Daoy (cell line): ENCODE results near the gene SPACA4. TPM values are rescaled to one million over a fixed set of nuclear protein-coding genes. Genes with fewer than 3 reads are reported as not detected.
A peak's percentile ranks its signal among the peaks of the same experiment; 100 is the strongest.

Experiments used
- DNase-seq: peaks from one replicate; pipeline ENCODE4 v3.0.0-alpha.2; 2015; ENCODE audit warnings: low read depth
- total RNA-seq: library from RNA; depleted of rRNA; stranded (reverse); fragments of >200 nt; shearing (Covaris generic); gene quantifications from 2 replicates; pipeline ENCODE4 v1.2.3, GENCODE V29; 2014

SPACA4 gene
- total RNA-seq, 1 experiment from 2014 or later = not detected

DNA sequence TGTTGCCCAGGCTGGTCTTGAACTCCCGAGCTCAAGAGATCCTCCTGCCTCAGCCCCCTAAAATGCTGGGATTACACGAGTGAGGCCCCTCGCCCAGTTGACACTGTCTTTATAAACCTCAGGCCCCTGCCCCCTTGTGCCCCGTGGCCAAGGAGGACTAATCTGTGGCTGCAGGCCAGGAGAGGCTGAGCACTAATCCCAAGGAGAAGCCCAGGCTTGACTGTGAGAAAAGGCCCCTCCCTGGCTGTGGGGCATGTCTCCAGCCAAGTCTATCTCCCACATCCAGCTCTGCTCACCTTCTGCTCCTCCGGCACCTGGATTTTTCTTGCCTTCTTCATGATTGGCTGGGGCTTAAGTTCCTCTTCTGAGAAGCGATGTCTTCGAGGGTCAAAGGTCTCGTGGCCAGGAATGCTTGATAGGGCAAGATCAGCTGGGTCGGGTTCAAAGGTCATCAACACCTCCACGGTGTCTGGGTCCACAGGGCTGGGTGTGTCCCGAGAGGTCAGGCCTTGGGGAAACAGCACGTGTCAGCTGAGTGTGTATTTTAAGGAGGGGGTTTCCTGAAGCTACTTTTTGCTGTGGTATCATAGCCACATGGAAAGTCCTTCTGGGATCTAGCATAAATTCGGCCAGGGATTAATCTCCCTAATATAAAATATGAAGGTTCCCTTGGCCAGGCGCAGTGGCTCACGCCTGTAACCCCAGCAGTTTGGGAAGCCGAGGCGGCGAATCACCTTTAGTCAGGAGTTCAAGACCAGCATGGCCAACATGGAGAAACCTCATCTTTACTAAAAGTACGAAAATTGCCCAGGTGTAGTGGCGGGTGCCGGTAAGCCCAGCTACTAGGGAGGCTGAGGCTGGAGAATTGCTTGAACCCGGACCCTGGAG lies 26.9 kb downstream of the SPACA4 start:
- DNase-seq = no peak

GRCh38 chr19:48634036-48634342 lies 27.4 kb downstream of the SPACA4 start:
- DNase-seq = no peak

GRCh38 chr19:48634424-48635262 lies 28.1 kb downstream of the SPACA4 start:
- DNase-seq = peak; percentile 97

GRCh38 chr19:48635263-48635965 lies 28.9 kb downstream of the SPACA4 start:
- DNase-seq = peak; percentile 72

DNA sequence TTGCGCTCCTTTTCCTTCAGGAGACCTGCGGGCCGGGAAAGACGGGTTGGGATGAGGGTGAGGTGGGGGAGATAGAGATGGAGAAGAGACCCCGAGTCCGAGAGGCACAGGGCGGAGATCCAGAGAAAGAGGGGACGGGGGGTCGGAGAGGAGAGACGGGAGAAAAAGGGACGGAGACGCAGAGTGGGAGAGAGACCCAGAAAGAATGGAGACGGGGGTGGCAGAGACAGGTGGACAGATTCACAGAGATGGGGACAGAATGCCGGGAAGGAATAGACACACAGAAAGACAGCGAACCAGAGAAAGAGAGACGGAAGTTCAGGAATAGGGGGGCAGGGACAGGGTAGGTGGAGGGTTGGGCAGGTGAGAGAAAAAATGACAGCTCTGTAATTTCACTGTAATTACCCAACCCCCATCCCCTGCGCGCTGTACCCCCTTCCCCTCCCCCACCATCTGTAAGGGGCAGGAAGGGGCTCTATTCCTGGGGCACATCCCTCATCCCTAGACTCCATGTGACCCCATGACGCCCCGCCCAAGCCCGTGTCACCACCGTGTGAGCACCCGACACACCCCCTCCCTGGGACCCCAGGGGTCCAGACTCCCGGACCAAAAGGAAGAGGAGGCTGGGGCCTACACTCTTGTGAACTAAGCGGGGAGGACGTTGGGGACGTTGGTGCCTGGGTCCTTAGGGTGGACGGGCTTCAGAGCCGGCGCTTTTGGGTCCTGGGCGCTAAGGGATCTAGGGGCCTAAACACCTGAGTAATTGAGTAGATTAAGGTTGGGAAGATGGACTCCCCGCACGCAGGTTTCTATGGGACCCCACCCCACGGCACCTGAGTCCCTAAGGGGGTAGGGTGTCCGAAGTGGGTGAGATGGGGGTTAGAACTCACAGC lies 29.7 kb downstream of the SPACA4 start:
- DNase-seq = peak; percentile 9

DNA sequence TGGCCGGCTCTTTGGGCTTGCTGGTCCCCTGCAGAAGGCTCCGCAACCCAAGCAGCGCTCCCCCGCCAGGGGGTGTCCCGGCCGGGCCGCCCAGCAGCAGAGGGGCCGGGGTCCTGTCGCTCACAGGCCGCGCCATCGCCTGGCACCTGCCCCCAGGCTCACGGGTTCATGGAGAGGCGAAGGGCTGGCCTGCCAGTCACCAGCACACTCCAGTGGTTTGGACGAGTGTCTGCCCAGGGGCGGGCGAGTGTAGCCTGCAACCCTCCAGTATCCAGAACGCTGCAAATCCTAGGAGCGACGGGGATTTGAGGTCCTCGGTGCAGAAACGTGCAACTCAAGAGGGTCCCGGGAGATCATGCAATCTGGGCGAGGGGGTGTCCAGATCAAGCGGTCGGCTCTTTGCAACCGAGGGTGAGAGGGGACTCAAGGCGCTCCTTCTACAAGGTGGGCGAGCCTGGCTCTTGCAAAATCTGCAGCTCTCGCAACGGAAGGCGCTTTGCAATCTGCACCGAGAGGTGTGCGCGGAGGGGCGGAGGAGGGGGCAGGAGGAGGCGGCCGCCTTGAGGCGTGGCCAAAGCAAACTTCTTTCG lies 30.4 kb downstream of the SPACA4 start, which contains the start of gene DBP:
Gene DBP, minus strand, starts transcription at position 521 of the 590 bp plus-strand sequence. Its CDS starts 385 bp downstream, at position 136.
- peak; percentile 55 for DNase-seq

- DNase-seq = peak; percentile 99
Observed at GRCh38 chr19:48637449-48637947, 31.0 kb downstream of the SPACA4 start.

DNA sequence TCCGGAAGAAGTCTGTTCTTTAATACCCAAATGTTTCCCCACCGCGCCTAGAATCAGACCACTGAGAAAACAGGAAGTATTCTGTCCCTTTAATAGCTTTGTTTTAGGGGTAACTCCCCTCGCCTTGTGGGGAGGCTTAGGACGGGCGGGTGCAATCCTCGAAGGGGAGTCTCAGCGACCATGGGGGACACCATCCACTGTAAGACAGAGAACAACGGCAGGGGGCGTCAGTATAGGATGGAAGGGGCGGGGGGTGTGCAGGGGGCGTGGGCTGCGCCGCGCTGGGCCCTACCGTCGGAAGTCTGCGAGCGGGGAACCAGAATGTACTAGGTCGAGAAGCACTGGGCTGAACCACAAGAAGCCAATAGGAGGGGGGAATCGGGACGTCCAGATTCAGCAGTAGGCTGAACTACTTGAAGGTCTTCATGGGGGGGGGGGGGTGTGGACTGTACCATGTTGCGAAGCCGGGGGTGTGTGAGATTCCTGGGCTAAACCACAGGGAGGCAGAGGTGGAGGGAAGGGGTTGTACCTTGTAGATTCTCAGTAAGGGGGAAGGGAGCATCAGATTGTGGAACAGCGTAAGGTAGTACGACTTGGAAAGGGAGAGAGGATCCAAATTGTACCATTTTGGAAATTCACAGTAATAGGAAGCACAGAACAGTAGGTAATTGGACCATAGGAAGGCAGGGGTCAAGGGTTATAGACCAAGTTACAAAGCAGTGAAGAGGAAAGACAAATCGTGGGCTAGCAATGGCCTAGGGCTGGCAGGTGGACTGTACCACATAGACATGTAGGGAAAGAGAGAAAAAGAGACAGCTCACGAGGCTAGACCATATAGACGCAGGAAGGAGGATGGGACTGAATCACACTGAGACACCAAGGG lies 31.6 kb downstream of the SPACA4 start:
- DNase-seq = peak; percentile 80

- no peak for DNase-seq
Observed at GRCh38 chr19:48638831-48639381, 32.4 kb downstream of the SPACA4 start.

DNA sequence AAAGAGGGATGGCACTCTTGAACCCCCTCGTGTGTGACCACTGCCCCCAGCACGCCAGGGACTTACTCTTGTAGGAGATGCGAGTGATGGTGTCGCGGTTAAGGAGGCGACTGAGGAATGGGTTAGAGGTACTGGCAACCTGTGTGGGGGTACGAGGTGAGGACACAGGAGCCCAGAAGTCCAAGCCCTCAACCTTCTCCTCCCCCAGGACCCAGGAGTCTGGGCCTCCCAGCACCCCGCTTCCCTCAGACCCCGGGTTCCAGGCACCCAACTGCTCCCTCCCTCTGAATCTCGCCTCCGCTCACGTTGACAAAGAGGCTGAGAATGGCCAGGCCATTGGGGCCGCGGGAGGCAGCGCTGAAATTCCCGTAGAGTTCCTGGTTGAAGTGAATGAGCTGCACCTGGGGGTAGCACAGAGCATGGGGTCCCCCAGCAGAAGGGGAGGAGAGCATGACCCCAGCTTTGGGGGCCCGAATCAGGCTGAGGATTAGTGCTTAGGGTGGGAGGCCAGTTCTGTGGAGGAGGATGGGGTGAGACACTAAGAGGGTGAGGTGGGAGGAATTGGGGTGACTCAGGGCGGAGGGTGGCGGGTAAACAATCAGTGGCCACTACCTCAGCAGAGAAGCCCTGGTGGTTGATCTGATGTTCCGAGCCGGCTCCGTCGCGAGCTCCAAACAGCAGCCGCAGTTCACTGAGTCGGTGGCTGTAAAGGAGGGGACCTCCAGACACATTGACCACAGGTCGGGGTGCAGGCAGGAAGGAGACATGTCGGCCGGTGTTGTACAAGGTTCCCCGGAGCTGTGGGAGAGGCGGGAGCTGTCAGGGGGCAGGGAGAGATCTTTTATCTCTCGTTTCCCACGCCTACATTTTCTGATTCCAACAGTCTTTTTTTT lies 33.2 kb downstream of the SPACA4 start:
- DNase-seq = no peak

DNA sequence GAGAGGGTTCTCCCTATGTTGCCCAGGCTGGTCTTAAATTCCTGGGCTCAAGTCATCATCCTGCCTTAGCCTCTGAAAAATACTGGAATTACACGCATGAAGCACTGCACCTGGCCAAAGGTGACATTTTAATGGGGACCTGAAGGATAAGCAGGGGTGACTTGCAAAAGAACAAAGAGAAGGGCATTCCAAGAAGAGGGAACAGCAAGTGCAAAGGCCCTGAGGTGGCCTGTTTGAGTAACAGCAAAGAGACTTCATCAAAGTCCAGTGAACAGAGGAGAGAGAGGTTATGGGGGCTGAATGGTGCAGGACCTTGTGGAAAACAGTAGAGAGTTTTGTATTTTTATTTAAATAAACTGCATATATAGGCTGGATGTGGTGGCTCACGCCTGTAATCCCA lies 35.3 kb downstream of the SPACA4 start:
- no peak for DNase-seq

DNA sequence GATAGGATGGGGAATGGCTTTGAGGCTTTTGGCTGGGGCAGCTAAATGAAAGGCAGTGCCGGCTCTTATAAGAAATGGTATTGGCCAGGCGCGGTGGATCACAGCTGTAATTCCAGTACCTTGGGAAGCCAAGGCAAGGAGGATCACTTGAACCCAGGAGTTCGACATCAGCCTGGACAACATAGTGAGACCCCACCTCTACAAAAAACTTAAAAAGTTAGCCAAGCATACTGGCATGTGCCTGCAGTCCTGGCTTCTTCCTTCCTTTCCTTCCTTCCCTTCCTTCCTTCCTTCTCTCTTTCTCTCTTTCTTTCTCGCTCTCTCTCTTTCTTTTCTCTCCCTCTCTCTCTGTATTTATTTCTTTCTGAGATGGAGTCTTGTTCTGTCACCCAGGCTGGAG lies 36.3 kb downstream of the SPACA4 start:
- DNase-seq = no peak

DNA sequence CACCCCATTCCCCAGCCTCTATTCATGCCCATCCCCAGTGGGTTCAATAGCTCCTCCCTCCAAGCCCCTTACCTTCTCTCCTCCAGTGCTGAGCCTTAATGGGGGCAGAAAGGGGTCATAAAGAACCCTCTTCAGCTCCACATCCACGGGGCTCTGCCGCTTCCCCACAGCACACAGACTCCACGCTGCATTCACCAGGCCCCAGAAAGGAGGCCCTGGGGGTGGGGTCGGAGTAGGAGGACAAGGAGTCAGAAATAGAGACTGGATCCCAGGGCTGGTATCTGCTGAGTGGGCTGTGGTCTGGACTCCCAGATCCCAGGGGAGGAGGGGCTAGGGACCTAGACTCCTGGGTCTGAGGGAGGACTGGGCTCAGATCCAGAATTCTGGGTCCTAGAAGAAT lies 37.8 kb downstream of the SPACA4 start:
- DNase-seq = no peak

DNA sequence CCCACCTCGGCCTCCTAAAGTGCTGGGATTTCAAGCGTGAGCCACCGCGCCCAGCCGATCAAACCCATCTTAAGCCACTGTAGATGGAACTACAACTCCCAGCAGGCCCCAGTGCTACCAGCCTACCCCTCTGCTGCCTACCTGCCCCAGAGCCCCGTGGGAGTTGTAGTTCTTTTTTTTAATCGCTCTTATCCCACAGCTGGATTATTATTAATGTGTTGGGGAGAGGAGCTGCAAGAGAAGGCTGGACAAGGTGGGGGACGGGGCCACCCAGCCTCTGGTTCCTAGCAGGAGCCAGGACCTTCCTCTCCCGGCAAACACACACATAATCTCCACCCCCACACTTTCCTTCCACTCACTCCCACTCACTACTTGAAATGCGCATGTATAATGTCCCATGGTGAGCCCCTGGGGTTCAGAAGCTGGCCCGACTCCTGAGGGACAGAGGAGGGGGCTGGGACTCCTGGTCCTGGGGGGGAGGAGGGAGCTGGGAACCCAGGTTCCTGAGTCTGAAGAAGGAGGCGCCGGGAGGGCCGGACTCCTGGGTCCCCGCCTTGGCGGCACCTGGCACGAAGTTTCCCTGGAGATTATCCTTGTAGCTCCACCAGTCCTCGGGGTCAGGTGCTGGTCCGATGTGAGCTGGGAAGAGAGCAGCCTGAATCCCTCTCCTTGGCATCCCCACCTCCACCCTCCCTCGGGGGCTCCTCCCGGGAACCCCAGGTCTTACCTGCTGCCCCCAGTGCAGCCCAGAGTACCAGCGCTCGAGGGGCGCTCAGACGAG lies 38.5 kb downstream of the SPACA4 start:
- peak; percentile 76 for DNase-seq

- no peak for DNase-seq
Observed at GRCh38 chr19:48645620-48646000, 39.1 kb downstream of the SPACA4 start.

GRCh38 chr19:48646001-48646721 lies 39.6 kb downstream of the SPACA4 start, which contains the start of gene CA11:
TSS of gene CA11 (minus strand) at chr19:48646187. CDS start at chr19:48645632, 555 bp downstream.
- DNase-seq = peak; percentile 91
